Measurements from ENCODE around the gene EMILIN2.

DNA sequence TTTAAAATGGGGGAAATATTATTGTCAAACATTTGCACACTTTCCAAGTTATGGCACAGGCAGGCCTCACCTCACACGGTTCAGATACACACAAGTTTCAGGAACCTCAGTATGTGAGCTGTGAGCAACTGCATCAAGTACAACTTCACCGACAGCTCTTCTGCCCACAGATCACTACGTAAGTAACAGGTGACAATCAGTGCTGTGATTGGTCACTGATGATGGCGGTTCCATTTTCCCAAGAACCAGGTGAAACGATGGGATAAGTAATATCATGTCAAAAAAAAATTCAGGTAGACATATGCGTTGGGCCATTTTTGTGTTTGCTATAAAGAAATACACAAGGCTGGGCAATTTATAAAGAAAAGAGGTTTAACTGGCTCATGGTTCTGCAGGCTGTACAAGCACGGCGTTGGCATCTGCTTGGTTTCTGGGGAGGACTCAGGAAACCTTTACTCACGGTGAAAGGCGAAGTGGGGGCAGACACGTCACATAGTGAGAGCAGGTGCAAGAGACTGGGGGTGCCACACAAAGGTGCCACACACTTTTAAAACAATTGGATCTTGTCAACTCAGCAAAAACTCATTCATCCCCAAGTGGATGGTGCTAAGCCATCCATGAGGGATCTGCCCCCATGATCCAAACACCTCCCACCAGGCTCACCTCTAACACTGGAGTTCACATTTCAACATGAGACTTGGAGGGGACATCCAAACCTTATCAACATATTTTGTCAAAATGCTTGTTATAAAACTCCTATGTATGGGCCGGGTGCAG, 108.3 kb downstream of the EMILIN2 start:
- TF ChIP-seq EP300 (IDR thresholded peaks at IDR 0.05) (no peak), POLR2A (IDR thresholded peaks at IDR 0.05; ENCODE audit: low read depth) (no peak), POLR2AphosphoS5 (IDR thresholded peaks at IDR 0.05) (no peak)
- TF ChIP-seq, protein P1, sequence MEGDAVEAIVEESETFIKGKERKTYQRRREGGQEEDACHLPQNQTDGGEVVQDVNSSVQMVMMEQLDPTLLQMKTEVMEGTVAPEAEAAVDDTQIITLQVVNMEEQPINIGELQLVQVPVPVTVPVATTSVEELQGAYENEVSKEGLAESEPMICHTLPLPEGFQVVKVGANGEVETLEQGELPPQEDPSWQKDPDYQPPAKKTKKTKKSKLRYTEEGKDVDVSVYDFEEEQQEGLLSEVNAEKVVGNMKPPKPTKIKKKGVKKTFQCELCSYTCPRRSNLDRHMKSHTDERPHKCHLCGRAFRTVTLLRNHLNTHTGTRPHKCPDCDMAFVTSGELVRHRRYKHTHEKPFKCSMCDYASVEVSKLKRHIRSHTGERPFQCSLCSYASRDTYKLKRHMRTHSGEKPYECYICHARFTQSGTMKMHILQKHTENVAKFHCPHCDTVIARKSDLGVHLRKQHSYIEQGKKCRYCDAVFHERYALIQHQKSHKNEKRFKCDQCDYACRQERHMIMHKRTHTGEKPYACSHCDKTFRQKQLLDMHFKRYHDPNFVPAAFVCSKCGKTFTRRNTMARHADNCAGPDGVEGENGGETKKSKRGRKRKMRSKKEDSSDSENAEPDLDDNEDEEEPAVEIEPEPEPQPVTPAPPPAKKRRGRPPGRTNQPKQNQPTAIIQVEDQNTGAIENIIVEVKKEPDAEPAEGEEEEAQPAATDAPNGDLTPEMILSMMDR (IDR thresholded peaks at IDR 0.05), result no peak
